NCI-H2171 (cell line): ENCODE data around the gene MOSPD2.

Experiments
- DNase-seq: peaks from one replicate; lab custom pipeline; 2025; lab: John Stamatoyannopoulos, UW

Gene MOSPD2

DNA sequence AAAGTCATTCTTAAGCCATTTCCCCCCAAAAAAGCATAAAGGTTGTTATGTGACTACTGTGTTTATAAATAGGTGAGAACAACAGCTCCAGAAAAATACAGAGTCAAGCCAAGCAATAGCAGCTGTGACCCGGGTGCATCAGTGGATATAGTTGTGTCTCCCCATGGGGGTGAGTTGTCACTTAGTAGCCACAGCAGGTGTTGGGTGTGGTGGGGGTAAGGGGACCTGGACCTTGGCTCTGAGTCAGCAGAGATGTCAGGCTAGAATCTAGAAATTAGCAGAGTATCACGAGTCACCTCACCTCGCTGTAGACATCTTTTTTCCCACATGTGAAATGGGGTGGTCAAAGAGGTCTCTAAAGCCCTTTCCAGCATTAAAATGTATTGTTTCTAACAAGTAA lies 42.4 kb downstream of the MOSPD2 start:
- DNase-seq, result no peak

DNA sequence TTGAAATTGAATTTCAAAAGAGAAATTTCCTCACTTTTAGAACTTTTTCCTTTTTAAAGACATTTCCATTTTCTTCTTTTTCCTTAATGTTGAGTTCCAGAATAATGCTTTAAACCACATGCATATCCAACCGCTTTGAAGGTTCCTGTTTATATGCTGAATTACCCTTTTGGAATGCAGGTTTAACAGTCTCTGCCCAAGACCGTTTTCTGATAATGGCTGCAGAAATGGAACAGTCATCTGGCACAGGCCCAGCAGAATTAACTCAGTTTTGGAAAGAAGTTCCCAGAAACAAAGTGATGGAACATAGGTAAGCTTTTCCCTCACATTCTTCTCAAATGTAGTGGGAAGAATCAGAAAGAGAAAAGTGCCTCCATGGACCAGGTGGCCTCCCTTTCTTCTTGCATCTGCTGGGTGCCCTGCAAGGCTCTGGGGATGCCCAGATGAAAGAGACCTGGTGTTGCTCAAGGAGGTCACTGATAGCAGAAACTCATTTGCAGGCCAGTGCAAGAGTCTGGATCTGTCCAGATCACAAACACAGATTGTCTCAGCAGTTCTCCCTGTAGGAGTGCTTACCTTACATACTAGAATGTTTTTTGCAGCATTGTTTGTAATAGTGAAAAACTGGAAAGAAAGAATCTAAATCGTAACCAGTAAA lies 42.9 kb downstream of the MOSPD2 start:
- no peak for DNase-seq

DNA sequence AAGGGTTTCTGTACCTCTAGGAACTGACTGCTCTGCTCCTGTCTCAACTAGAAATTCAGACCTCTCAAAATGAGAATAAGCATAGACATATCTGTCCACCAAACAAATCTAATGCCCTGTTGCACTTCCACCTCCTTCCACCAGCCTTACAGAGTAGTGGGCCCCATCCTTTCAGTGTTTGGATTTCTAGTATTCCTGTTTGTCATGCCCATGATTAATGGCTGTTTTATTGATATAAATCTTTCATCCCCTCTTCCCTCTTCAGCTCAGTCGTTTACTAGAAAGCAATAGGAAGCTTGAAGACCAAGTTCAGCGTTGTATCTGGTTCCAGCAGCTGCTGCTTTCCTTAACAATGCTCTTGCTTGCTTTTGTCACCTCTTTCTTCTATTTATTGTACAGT lies 46.2 kb downstream of the MOSPD2 start:
- DNase-seq, result no peak

DNA sequence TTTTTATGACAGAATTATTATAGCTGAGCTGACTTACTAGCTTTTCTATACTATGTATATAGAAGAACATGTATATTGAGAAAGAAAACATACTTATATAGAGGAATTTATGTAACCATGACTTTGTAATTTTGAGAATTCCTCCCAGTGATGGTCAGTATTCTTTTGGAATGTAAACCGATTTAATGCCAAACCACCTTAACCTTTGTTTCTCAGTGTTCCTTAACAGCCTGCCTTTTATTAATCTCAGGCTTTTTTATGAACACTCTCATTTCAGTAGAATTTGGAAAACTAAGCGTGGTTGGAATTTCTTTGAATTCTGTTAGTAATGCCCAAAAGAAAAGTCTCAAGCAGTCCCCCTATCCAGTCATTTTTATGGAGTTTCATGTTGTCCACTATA lies 47.0 kb downstream of the MOSPD2 start:
- DNase-seq, result no peak

DNA sequence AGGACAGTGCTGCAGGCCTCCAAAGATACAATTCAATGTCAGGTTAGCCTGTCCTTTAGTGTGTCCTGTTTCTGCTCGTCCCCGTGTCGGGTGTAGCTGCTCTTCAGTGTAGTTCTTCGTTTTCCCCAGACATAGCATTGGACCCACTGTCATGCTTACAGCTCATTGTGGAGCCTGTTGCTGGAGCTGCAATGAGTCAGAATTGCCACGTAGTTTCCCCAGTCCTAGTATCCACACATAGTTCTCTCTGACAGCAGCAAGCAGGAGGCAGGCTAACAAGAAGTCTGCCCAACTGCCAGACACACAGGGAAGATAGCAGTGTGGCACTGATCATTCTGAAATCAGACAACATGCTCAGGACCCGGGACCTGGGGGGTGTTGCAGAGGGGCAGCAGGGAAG lies 49.2 kb downstream of the MOSPD2 start:
- no peak for DNase-seq

DNA sequence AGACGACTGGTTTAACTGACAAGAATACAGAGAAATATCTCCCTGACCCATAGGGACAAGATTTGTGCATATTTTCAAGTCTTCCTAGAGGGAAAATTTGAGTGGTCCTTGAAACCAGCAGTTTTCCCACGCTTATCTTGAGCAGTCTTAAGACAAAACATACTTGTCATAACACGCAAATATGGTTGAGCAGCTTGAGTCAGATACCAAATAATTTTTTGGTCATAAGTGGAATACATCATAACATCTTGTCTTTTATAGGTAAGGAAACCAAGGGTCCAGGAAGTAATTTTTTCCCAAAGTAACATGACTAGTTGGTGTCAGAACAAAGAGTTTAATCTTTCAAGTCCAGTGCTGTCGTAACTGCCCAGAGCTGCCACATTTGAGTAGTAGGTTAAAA lies 50.5 kb downstream of the MOSPD2 start:
- DNase-seq, result no peak

DNA sequence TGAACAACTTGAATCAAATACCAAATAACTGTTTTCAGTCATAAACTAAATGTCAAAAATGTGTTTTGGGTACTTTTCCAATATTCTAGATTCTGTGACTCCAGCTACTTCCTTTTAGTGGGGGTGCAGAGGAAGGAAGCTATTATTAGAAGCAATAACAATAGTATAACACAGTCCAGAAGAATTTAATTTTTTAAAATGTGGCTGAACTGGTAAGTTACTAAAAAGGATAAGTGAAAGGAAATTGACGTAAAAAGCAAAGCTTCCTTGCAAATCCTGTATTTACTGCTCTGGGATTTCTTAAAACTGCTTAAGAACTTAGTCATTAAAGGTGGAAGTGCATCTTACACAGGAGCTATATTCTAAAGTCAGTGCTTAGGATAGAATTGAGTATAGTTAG lies 53.2 kb downstream of the MOSPD2 start:
- no peak for DNase-seq

DNA sequence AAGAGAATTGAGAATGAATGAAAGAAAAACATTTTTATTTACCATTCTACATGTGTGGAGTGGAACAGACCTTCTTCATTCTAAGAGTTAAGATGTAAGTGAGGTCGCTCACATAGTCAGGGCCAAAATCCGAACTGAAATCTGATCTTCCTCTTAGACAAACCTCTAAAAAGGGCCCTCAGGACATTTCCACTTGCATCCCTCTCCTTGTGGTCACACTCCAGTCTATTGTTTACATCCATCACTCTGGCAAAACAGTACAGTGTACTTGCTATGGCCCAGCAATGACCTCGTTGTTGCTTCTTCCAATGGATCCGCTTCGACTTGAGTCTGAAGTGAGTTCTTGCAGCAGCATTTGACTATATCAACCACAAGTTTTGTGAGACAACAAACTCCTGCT lies 54.2 kb downstream of the MOSPD2 start:
- DNase-seq, result no peak

DNA sequence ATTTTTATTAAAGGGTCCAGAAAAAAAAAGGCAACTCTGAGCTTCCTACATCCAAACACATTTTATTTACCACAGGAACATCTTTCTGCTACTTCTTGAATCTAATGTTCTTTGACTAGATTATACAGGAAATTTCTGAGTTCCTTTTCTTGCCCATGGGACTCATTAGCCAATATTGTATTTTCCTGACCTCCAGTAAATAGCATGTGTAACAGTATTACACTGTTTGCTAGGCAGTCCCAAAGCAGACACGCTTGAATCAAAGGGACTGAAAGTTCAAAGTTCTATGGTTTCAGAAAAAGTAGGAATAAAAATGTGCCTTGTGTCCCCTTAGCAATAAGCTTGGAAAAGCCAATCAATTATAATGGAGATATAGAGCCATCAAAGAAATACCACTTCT lies 57.4 kb downstream of the MOSPD2 start:
- DNase-seq, result no peak

DNA sequence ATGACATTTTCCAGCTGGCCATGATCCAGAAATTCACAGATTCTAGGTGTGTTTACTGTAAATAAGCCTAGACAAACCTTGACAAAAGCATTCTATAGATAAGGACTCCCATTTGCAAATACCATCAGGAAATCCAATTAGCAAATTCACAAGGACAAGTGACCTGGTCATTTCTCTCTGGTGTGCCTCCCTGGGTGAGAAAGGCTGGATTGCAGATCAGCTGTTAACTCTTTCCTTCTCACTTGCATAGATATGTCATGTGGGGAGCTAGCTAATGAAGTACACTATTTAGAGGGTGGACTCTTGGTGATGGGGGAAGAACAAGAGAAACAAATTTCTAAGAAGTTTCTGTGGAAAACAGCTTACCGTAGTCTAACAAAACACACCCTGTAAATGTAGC lies 58.9 kb downstream of the MOSPD2 start:
- no peak for DNase-seq

DNA sequence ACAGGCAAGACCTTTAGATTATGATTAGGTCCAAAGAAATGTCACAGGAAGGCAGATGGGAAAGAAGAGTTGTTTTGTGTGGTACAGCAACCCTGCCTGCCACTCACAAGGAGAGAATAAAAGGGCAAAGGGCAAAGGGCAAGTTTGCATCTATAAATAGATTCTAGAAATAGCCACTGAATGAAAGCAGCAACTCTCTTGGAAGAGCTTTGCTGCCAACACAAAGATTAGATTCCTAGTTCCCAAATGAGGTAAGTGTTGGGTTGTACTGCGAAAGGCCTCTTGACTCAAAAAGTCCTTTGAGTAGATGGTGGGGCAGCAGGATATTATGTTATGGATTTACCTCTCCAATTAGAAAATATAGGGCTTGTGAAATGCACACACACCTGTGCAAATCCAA lies 61.2 kb downstream of the MOSPD2 start:
- DNase-seq, result no peak

DNA sequence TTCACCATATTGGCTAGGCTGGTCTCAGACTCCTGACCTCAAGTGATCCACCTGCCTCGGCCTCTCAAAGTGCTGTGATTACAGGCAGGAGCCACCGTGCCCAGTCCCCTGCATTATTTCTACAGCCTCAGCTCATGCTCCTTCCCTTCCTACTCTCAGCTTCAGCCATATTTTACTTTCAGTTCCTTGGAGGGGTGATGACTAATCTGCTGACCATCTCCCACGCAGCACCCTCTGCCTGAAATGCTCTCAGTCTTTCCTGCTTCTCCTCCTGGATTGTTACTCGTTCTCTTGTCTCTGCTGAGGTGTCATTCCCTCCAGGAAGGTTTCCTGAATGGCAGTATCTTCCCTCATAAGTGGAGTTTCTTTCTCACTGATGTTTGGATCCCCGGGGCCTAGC lies 63.3 kb downstream of the MOSPD2 start:
- DNase-seq, result no peak

DNA sequence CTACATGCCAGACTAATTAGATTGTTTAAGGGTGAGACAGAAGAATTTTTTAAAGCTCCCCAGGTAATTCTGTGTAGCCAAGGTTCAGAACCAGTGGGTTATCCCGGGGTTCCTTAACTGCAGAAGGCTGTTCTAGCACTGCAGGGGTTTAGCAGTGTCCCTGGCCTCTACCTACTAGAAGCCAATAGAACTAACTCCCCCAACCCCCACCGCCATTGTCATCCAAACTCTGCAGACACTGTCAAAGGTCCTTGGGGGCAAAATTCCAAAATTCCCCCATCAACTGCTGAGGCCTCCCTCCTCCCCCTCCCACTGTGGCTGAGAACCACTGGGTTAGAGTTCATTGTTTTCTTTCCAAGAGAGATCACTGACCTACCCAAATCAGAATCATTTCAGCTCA lies 66.4 kb downstream of the MOSPD2 start:
- DNase-seq, result no peak

DNA sequence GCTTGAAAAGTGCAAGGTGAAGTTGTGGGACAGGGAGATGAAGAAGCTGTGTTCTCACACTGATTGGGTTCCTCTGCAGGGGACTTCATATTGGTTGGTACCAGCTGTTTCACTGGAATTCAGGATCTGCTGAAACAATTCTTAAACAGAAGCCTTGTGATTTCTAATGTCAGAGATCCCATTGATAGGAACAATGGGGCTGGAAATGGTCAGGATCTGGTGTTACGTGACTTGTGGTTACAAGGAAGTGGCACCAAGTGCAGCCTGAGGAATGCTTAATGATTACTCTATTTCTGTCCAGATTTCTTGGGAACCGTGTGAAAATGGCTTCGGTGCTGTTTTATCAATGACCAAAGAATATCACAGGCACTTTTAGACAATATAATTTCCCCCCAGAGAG lies 68.1 kb downstream of the MOSPD2 start:
- no peak for DNase-seq

DNA sequence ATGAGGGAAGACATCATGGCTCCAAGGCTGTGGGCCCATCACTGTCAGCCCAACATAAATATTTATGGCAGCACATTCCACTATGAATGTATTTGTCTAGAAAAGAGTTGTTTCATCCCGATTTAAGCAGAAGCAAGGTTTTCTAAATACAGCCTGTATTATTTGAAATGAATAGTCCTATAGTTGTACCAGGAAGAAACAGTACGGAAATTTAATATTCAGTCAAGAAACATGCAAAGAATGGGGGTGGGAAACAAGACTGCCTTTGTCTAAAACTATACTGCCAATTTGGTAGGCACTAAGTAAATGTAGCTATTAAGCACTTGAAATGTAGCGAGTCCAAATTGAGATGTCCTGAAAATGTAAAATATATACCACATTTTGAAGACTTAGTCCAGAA lies 69.1 kb downstream of the MOSPD2 start:
- DNase-seq, result no peak

DNA sequence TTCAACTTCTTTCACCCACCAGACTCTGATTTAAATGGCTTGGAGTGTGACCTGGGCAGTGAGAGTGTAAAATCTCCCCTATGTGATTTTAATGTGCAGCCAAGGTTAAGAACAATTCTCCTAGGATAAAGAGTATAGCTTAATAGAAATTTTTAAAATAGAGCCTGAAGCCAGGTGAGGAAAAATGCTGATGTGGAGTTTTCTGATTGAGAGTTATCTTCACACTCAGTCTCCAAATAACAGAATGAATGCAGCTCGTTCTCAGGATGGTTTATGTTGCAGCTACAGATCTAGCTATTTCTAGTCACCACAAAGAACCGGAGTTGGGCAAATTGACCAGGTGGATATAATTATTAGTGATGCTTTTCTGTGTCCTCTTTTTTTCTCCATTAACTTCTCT lies 70.7 kb downstream of the MOSPD2 start:
- no peak for DNase-seq

DNA sequence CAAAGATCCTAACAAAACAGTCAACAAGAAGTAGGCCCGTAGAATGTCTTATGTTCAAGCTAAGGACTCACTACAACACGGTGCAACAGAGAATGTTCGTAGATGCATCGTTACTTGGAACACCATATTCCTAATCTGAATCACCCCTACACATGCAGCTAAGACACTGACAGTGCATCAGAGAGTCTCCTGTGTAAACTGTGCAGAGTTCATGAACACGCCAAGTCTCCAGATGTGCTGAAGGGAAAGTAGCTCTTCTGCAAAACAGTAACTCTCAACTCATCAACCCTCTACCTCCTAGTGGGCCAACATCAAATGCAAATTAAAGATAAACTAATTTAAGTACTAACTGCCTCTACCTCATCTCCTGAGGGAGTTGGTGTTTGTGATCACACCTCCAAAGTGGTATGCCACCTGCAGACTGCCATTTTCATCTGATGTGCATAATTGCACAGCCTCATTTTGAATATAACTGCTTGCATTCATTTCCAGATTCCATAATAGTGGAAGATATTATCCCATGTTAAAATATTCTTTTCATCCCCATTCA lies 73.5 kb downstream of the MOSPD2 start:
- DNase-seq, result no peak

DNA sequence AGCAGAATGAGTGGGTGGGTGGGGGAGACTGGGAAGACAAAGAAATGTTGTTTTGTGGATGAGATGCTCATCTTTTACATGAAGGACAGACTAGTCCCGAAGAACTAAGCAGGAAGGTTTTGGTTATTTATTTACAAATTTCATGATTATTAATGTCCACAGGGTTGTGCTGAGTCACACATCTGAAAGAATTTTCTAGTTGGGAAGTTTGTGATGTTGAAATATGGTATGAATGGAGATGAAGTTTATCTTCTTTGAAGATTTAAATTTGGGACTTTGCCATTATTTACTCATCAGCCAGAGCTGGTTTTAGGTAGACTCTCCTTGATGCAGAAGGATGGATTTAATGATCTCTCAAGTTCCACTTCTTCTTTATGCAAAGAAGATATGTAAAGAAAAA lies 75.5 kb downstream of the MOSPD2 start:
- no peak for DNase-seq

DNA sequence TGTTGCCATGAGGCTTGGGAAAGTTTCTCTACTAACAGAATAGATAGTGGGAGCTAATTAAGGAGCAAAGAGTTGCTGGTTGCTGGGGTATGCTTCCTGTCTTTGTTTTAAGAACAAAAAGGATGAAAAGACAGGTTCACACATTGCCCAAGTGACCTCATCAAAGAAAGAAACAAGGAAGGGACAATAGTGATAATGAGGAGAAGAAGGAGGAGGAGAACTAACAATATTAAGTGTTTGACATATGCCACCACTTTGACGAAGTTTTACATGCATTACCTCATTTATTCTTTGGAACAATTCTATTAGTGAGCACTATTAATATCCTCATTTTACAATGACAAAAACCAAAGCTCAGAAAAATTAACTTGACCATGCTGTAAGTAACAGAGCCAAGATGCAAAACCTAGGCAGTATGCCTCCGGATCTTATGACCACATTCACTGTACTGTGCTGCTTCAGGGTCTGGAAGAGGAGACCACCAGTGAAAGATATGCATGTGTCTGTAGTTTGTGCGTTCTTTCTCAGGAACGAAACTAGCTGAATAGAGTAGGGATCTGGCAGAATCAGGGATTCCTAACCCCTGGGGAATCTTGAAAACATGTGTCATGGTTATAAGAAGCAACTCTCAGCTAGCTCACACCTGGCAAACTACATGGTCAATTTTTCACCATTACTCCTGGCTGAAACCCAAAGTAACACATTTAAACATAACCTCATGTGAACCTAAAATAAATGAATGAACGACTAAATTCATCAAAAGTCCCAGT lies 83.8 kb downstream of the MOSPD2 start:
- no peak for DNase-seq

DNA sequence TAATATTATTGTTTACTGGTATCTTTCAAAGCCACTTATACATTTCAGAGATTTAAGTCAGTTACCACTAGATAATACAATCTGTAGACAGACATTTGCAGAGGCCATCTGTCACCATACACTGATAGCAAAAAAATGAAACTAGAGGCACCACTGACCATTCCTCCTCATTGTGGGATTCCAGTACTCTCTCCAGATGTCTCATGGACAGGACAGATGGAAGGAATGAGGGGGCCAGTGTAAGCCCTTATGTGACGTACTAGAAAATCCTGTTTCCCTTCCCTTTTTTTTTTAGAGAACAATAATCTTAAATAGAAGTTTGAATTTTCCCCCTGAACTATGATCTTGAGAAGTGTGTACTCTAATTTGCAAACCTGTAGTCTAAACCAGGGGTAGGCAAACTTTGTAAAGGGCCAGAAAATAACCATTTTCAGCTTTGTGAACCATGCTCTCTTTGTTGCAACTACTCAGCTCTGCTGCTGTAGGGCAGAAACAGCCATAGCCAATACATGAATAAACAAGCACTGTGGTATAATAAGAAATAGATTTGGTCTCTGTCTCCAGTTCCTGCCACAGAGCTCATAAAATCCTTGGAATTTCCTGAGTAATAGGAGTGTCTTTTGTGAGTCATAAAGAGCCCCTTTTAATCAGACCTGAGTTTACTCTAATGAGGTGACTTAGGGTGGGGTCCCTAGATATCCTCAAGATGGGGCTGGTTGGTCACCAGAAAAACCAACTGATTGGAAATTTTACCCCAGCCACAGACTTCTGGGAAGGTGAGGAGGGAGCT lies 90.4 kb downstream of the MOSPD2 start:
- DNase-seq, result no peak

DNA sequence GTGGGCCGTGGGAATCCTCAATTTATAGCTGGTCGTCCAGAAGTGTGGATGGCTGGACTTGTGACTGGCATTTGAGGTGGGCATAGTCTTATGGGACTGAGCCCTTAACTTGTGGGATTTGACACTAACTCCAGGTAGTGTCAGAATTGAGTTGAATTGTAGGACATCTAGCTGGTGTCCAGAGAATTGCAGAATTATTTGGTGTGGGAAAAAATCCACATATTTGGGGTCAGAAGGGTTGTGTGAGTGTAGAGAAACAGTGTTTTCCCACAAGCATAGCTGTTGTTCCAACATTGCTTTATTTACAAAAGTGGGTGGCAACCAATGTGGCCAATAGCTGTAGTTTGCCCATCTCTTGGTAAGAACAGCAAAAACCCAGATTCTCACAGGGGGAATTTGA lies 91.3 kb downstream of the MOSPD2 start:
- no peak for DNase-seq
